IPS DF 6.9 (cell line): ENCODE measurements around the gene SLC9A6.

Experiments used
- DNase-seq: peaks from one replicate; pipeline ENCODE4 v3.0.0-alpha.2; 2013; ENCODE audit warnings: low read depth, low spot score
- H3K27ac ChIP-seq: one replicate; pipeline ENCODE4 v1.5.1; 2013; ENCODE audit warnings: low read length, control low read depth
- H3K27me3 ChIP-seq: 2 replicates; pipeline ENCODE4 v1.6.1; 2013; ENCODE audit warnings: mild to moderate bottlenecking, low read length; ENCODE audit not compliant: control insufficient read depth, insufficient read depth
- H3K36me3 ChIP-seq: 2 replicates; pipeline ENCODE4 v1.6.1; 2013; ENCODE audit warnings: low read length; ENCODE audit not compliant: control insufficient read depth, insufficient read depth
- H3K4me1 ChIP-seq: 2 replicates; pipeline ENCODE4 v1.6.1; 2013; ENCODE audit warnings: low read length; ENCODE audit not compliant: control insufficient read depth, insufficient read depth
- H3K4me3 ChIP-seq: 2 replicates; pipeline ENCODE4 v1.5.1; 2013; ENCODE audit warnings: mild to moderate bottlenecking, low read length
- H3K9me3 ChIP-seq: 2 replicates; pipeline ENCODE4 v1.6.1; 2013; ENCODE audit warnings: low read length, inconsistent platforms; ENCODE audit not compliant: control insufficient read depth, insufficient read depth
- WGBS: extraction: QIAGEN DNeasy Blood & Tissue Kit; methylation state at CpG from one replicate; pipeline ENCODE4 v1.1.7; 2013; ENCODE audit warnings: mixed read lengths, missing lambda C conversion rate; ENCODE audit not compliant: insufficient read length, insufficient coverage; 5-methylcytosine and 5-hydroxymethylcytosine counted together

The SLC9A6 gene

GRCh38 chrX:136059350-136059749 lies 74.1 kb downstream of the SLC9A6 start:
- Histone ChIP-seq H3K9me3 (no peaks in the 10 kb centered on the region), H3K27me3 (no peaks in the 10 kb centered on the region), H3K4me1 (no peaks in the 10 kb centered on the region), H3K36me3 (no peaks in the 10 kb centered on the region), H3K4me3 (no peak overlapping the region), H3K27ac (no peak overlapping the region)
- WGBS: no CpG with 5 or more reads among the region's 2 CpGs
- no peak for DNase-seq

GRCh38 chrX:136061286-136061685 lies 76.1 kb downstream of the SLC9A6 start:
- no peaks in the 10 kb centered on the region for H3K27me3 ChIP-seq
- H3K27ac ChIP-seq: no peak overlapping the region
- no CpG with 5 or more reads among the region's 8 CpGs for WGBS
- H3K36me3 ChIP-seq: no peaks in the 10 kb centered on the region
- no peaks in the 10 kb centered on the region for H3K9me3 ChIP-seq
- DNase-seq: no peak
- no peaks in the 10 kb centered on the region for H3K4me1 ChIP-seq
- no peak overlapping the region for H3K4me3 ChIP-seq

GRCh38 chrX:136061696-136062095 lies 76.5 kb downstream of the SLC9A6 start:
- no peak overlapping the region for H3K4me3 ChIP-seq
- WGBS: no CpG with 5 or more reads among the region's 5 CpGs
- H3K27ac ChIP-seq: no peak overlapping the region
- H3K9me3 ChIP-seq: no peaks in the 10 kb centered on the region
- H3K27me3 ChIP-seq: no peaks in the 10 kb centered on the region
- H3K4me1 ChIP-seq: no peaks in the 10 kb centered on the region
- DNase-seq: no peak
- no peaks in the 10 kb centered on the region for H3K36me3 ChIP-seq

- Histone ChIP-seq H3K4me1 (no peaks in the 10 kb centered on the region), H3K9me3 (no peaks in the 10 kb centered on the region), H3K27me3 (no peaks in the 10 kb centered on the region), H3K36me3 (no peaks in the 10 kb centered on the region), H3K4me3 (no peak overlapping the region), H3K27ac (no peak overlapping the region)
- DNase-seq: no peak
- no CpG with 5 or more reads among the region's 7 CpGs for WGBS
Measured at GRCh38 chrX:136063340-136064079, 78.3 kb downstream of the SLC9A6 start.

- Histone ChIP-seq H3K4me1 (no peaks in the 10 kb centered on the region), H3K36me3 (no peaks in the 10 kb centered on the region), H3K27ac (no peak overlapping the region), H3K9me3 (no peaks in the 10 kb centered on the region), H3K4me3 (no peak overlapping the region), H3K27me3 (no peaks in the 10 kb centered on the region)
- no CpG with 5 or more reads among the region's 3 CpGs for WGBS
- DNase-seq: no peak
Measured at GRCh38 chrX:136064661-136065043, 79.4 kb downstream of the SLC9A6 start.

- Histone ChIP-seq H3K9me3 (no peaks in the 10 kb centered on the region), H3K4me1 (no peaks in the 10 kb centered on the region), H3K27ac (no peak overlapping the region), H3K36me3 (no peaks in the 10 kb centered on the region), H3K27me3 (no peaks in the 10 kb centered on the region), H3K4me3 (no peak overlapping the region)
- DNase-seq: no peak
- no CpG with 5 or more reads among the region's 7 CpGs for WGBS
Measured at GRCh38 chrX:136065044-136065671, 79.9 kb downstream of the SLC9A6 start.

GRCh38 chrX:136067097-136067496 lies 81.9 kb downstream of the SLC9A6 start:
- H3K9me3 ChIP-seq: no peaks in the 10 kb centered on the region

GRCh38 chrX:136067966-136068365 lies 82.7 kb downstream of the SLC9A6 start:
- no peaks in the 10 kb centered on the region for H3K36me3 ChIP-seq
- H3K27ac ChIP-seq: no peak overlapping the region
- no peaks in the 10 kb centered on the region for H3K9me3 ChIP-seq
- no CpG with 5 or more reads among the region's 7 CpGs for WGBS
- no peak for DNase-seq
- H3K4me1 ChIP-seq: no peaks in the 10 kb centered on the region
- no peaks in the 10 kb centered on the region for H3K27me3 ChIP-seq
- H3K4me3 ChIP-seq: no peak overlapping the region

More at GRCh38 chrX:136067097-136067496, 81.9 kb downstream of the SLC9A6 start:
- H3K27me3 ChIP-seq: no peaks in the 10 kb centered on the region
- H3K36me3 ChIP-seq: no peaks in the 10 kb centered on the region
- DNase-seq: no peak
- whole genome bisulfite sequencing: no CpG with 5 or more reads among the region's 5 CpGs
- H3K27ac ChIP-seq: no peak overlapping the region
- H3K4me3 ChIP-seq: no peak overlapping the region
- no peaks in the 10 kb centered on the region for H3K4me1 ChIP-seq

GRCh38 chrX:136076942-136077341 lies 91.7 kb downstream of the SLC9A6 start:
- H3K27me3 ChIP-seq: no peaks in the 10 kb centered on the region
- no CpG with 5 or more reads among the region's 5 CpGs for WGBS

GRCh38 chrX:136080766-136081165 lies 95.5 kb downstream of the SLC9A6 start:
- Histone ChIP-seq H3K27ac (no peak overlapping the region), H3K4me1 (no peaks in the 10 kb centered on the region), H3K9me3 (no peaks in the 10 kb centered on the region), H3K4me3 (no peak overlapping the region), H3K36me3 (no peaks in the 10 kb centered on the region), H3K27me3 (no peaks in the 10 kb centered on the region)
- DNase-seq: no peak

More at GRCh38 chrX:136076942-136077341, 91.7 kb downstream of the SLC9A6 start:
- no peaks in the 10 kb centered on the region for H3K9me3 ChIP-seq
- no peak for DNase-seq
- no peaks in the 10 kb centered on the region for H3K36me3 ChIP-seq
- no peaks in the 10 kb centered on the region for H3K4me1 ChIP-seq
- no peak overlapping the region for H3K27ac ChIP-seq
- H3K4me3 ChIP-seq: no peak overlapping the region

- Histone ChIP-seq H3K27me3 (no peaks in the 10 kb centered on the region), H3K9me3 (no peaks in the 10 kb centered on the region), H3K4me1 (no peaks in the 10 kb centered on the region), H3K4me3 (no peak overlapping the region), H3K36me3 (no peaks in the 10 kb centered on the region), H3K27ac (no peak overlapping the region)
- DNase-seq: no peak
- WGBS: no CpG with 5 or more reads among the region's 2 CpGs
Measured at GRCh38 chrX:136086521-136086920, 101.3 kb downstream of the SLC9A6 start.
